K562 (cell line): Measurements from ENCODE around the gene RCOR3. TPM values are rescaled to one million over a fixed set of nuclear protein-coding genes. Genes with fewer than 3 reads are reported as not detected.

Experiments used
- ATAC-seq: fragments of 200-7000 bp; cut with Tn5 transposase; 3 replicates; pipeline ENCODE4 v1.9.1; 2020; ENCODE audit warnings: moderate library complexity
- BruUV-seq: library from RNA; stranded (reverse); fragments of 400-500 nt; replicated peaks from 2 replicates; lab custom pipeline; 2021; lab: Mats Ljungman, UMichigan
- CTCF ChIA-PET: fragments of 300-600 bp; formaldehyde crosslinking; extraction: SDS; loops from one replicate; lab custom pipeline; 2021; ENCODE audit warnings: low intra/inter-chr PET ratio; lab: Yijun Ruan, JAX
- POLR2A ChIA-PET: fragments of 300-600, 350-650 bp; sonication (Branson Sonifier 250); formaldehyde crosslinking; extraction: SDS; loops from one replicate; lab custom pipeline; 2021; ENCODE audit warnings: antibody characterized with exemption, inconsistent platforms; lab: Yijun Ruan, JAX
- DNase-seq, 4 experiments: peaks; one replicate each; pipeline versions ENCODE4 v3.0.0 to v3.0.0-alpha.2; 2011 to 2018; ENCODE audit warnings: low spot score in 3 of 4, mixed read lengths in 3 of 4; ENCODE audit errors: extremely low read depth in 1 of 4
- FAIRE-seq: peaks from 2 replicates; lab custom pipeline; 2011; peaks lifted over from hg19 to GRCh38; lab: Jason Lieb, UNC
- H2AFZ ChIP-seq: 2 replicates; pipeline ENCODE4 v1.6.0; 2011; ENCODE audit warnings: low read depth, low read length, control low read depth, inconsistent platforms
- H3K27ac ChIP-seq: fragments of 200-600 bp; 3 replicates; pipeline ENCODE4 v1.8.0; 2011; ENCODE audit warnings: low read depth, mild to moderate bottlenecking, control low read depth, inconsistent platforms, low read length, moderate library complexity, mixed read lengths; ENCODE audit errors: extremely low read depth
- H3K27me3 ChIP-seq, 2 experiments: fragments of 300-600 bp in 1 of 2; 2 replicates in 1 of 2; 3 replicates in 1 of 2; pipeline versions ENCODE4 v1.6.0 to v1.8.0; 2011; ENCODE audit warnings: inconsistent platforms in 2 of 2, low read length in 2 of 2, mild to moderate bottlenecking in 1 of 2, mixed read lengths in 1 of 2, moderate library complexity in 1 of 2; ENCODE audit not compliant: control insufficient read depth in 2 of 2, insufficient read depth in 2 of 2
- H3K36me3 ChIP-seq: fragments of 300-600 bp; 3 replicates; pipeline ENCODE4 v1.8.0; 2011; ENCODE audit warnings: mild to moderate bottlenecking, low read length, inconsistent platforms; ENCODE audit not compliant: control insufficient read depth, insufficient read depth
- H3K4me1 ChIP-seq, 2 experiments: fragments of 200-600 bp in 1 of 2; replicated peaks in 1 of 2; 2 replicates in 1 of 2; 3 replicates in 1 of 2; pipeline versions ENCODE4 v1.5.1 to v1.8.0; 2011; ENCODE audit warnings: inconsistent platforms in 2 of 2, low read length in 2 of 2, mild to moderate bottlenecking in 1 of 2, mixed read lengths in 1 of 2, moderate library complexity in 1 of 2; ENCODE audit not compliant: control insufficient read depth in 2 of 2, insufficient read depth in 2 of 2
- H3K4me2 ChIP-seq: 2 replicates; pipeline ENCODE4 v1.6.1; 2011; ENCODE audit warnings: low read length, control low read depth, inconsistent platforms, mixed read lengths; ENCODE audit not compliant: insufficient read depth
- H3K4me3 ChIP-seq: fragments of 200-600 bp; sonication (generic), shearing (Covaris generic); 2 replicates; pipeline ENCODE4 v1.5.1; 2016; ENCODE audit warnings: control low read depth, inconsistent platforms
- H3K79me2 ChIP-seq: fragments of 200-600 bp; 3 replicates; pipeline ENCODE4 v1.8.0; 2011; ENCODE audit warnings: low read length, inconsistent platforms; ENCODE audit not compliant: control insufficient read depth, insufficient read depth
- H3K9ac ChIP-seq, 2 experiments: 2 replicates each; pipeline versions ENCODE4 v1.6.0 to v1.6.1; 2011; ENCODE audit warnings: low read depth in 2 of 2, low read length in 2 of 2, control low read depth in 1 of 2, inconsistent platforms in 1 of 2, mild to moderate bottlenecking in 1 of 2, mixed read lengths in 1 of 2; ENCODE audit not compliant: insufficient read depth in 1 of 2
- H3K9me1 ChIP-seq: one replicate; pipeline ENCODE4 v1.6.0; 2011; ENCODE audit warnings: inconsistent platforms, mild to moderate bottlenecking, low read length, moderate library complexity; ENCODE audit not compliant: control insufficient read depth, insufficient read depth
- H3K9me3 ChIP-seq: replicated peaks from 2 replicates; pipeline ENCODE4 v1.5.1; 2011; ENCODE audit warnings: low read depth, low read length, inconsistent platforms; ENCODE audit not compliant: control insufficient read depth, insufficient read depth
- H4K20me1 ChIP-seq: replicated peaks from 2 replicates; pipeline ENCODE4 v1.6.1; 2011; ENCODE audit warnings: low read length, inconsistent platforms, mixed read lengths; ENCODE audit not compliant: control insufficient read depth, insufficient read depth
- ELF2 ChIP-seq: fragments of 250-450 bp; sonication (Bioruptor Pico); IDR thresholded peaks from 2 replicates; pipeline ENCODE4 v1.5.0; 2021; ENCODE audit warnings: mild to moderate bottlenecking
- GABPA ChIP-seq: fragments of 200-800 bp; sonication (Bioruptor generic); conservative IDR thresholded peaks from 2 replicates; pipeline ENCODE4 v1.6.1; 2016; ENCODE audit warnings: low read depth, missing genetic modification characterization, missing compliant biosample characterization
- MLX ChIP-seq, 2 experiments: fragments of 450-650 bp in 1 of 2; sonication (generic) in 1 of 2; formaldehyde crosslinking; conservative IDR thresholded peaks; 2 replicates each; pipeline versions ENCODE4 v1.4.0 to v1.8.1; 2020 to 2022; ENCODE audit warnings: mild to moderate bottlenecking in 1 of 2, missing genetic modification reagents in 1 of 2
- ZBTB2 ChIP-seq: fragments of 450-650 bp; IDR thresholded peaks from 2 replicates; pipeline ENCODE4 v1.6.1; 2016; ENCODE audit warnings: antibody characterized with exemption
- ZNF324 ChIP-seq: fragments of 250-450 bp; sonication (Bioruptor Pico); IDR thresholded peaks from 2 replicates; pipeline ENCODE4 v1.4.0; 2020; ENCODE audit warnings: mild to moderate bottlenecking
- WGBS: fragments of 100-300 bp; shearing (Covaris generic); methylation state at CpG from one replicate; pipeline ENCODE4 v1.1.6; 2016; ENCODE audit warnings: low coverage, mixed read lengths; ENCODE audit not compliant: insufficient coverage; ENCODE audit errors: missing lambda C conversion rate; 5-methylcytosine and 5-hydroxymethylcytosine counted together
- in situ Hi-C: fragments of 300-500 bp; cut with MboI; formaldehyde crosslinking; loops from 4 replicates; pipeline ENCODE4 v1.15.0; 2018; ENCODE audit warnings: inconsistent platforms, mixed read lengths
- intact Hi-C: fragments of 100-400 bp; cut with micrococcal nuclease; formaldehyde crosslinking; loops from 2 replicates; pipeline ENCODE4 v1.14.2; 2022
- polyA plus RNA-seq, 8 experiments: library from polyadenylated mRNA; depleted of rRNA in 4 of 8; stranded (reverse) in 5 of 8; unstranded in 3 of 8; fragments of >200 nt; fragmentation: Nextera tagmentation in 2 of 8; fragmentation: Illumina TruSeq in 1 of 8; extraction: Ambion mirVana in 2 of 8; extraction: Trizol in 1 of 8; gene quantifications; 2 replicates each; pipeline versions ENCODE4 v1.2.1 to v1.2.3, GENCODE V29; 2011 to 2014; ENCODE audit warnings: inconsistent platforms in 1 of 8, missing spikeins in 1 of 8
- total RNA-seq, 7 experiments: library from RNA; depleted of rRNA in 6 of 7; stranded (reverse); fragments of >200 nt in 6 of 7; fragmentation: Illumina TruSeq in 2 of 7; extraction: Trizol in 2 of 7; gene quantifications; 2 replicates each; pipeline versions ENCODE4 v1.2.1 to v1.2.3, GENCODE V29; 2011 to 2021; ENCODE audit warnings: low replicate concordance in 1 of 7

Gene RCOR3
- total and polyA plus RNA-seq, 9 of the 15 experiments (the other 6 are each of a cell fraction or from before 2014, with no cell fraction given), result 9.7 to 42.7 (median 29.5) TPM

GRCh38 chr1:211213702-211214101, 45.5 kb upstream of the RCOR3 start:
- H3K4me3 ChIP-seq, result no peak overlapping the region
- no peaks in the 10 kb centered on the region for H4K20me1 ChIP-seq
- H3K36me3 ChIP-seq, result no peaks in the 10 kb centered on the region
- 37% methylated on average over 2 of the region's 2 CpGs for WGBS
- H3K27me3 ChIP-seq, result no peaks in the 10 kb centered on the region
- H3K79me2 ChIP-seq, result no peaks in the 10 kb centered on the region
- H3K9ac ChIP-seq, result no peak overlapping the region
- H2AFZ ChIP-seq, result no peak overlapping the region
- no peak for FAIRE-seq
- no TSS peak for BruUV-seq
- ChIA-PET CTCF (no interaction called here), POLR2A (no interaction called here)
- TF ChIP-seq ZBTB2, result no peak
- TF ChIP-seq GABPA (tag), result no peak
- no peak for TF ChIP-seq ELF2
- TF ChIP-seq ZNF324 (CRISPR knock-in tag), result no peak
- TF ChIP-seq MLX (CRISPR knock-in tag; conservative IDR thresholded peaks at IDR 0.05), result no peak
- ATAC-seq, result no peak
- no peaks in the 10 kb centered on the region for H3K9me3 ChIP-seq
- intact Hi-C loops (no loop called here), in situ Hi-C loops (no loop called here)
- no peak overlapping the region for H3K27ac ChIP-seq
- no peak overlapping the region for H3K4me2 ChIP-seq
- no peak for DNase-seq
- H3K4me1 ChIP-seq, result no peaks in the 10 kb centered on the region; a peak in 1 of 5 replicates
- no peaks in the 10 kb centered on the region for H3K9me1 ChIP-seq
